ENCODE data around the gene ANXA6.

Gene ANXA6

GRCh38 chr5:151139646-151140045 is 17.9 kb downstream of the ANXA6 start:
- Histone ChIP-seq H3K27ac (no peak overlapping the region), H3K4me3 (no peak overlapping the region)
- TF ChIP-seq CTCF (IDR thresholded peaks at IDR 0.05), result no peak
- DNase-seq (ENCODE audit: low spot score), result no peak

DNA sequence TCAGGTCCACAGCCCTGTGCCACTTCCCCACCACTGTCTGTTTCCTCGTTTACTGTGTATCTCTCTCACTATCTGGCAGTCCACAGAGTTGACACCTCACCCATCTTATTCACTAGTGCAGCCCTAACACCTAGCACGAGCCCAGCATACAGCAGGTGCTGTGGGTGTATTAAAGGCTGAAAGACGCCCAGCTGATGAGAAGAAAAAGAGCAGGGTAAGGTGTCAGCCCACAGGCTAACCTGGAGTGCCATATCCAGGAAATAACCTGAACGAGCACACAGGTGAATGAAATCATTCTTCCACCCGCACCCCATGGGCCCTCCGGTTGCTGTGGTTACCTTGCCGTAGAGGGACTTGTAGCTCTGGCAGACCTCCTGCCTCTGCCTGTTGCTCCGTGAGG is 18.6 kb downstream of the ANXA6 start:
- Histone ChIP-seq H3K4me3 (no peak overlapping the region), H3K27ac (no peak overlapping the region)
- TF ChIP-seq CTCF (IDR thresholded peaks at IDR 0.05), result no peak
- DNase-seq (ENCODE audit: low spot score), result no peak

DNA sequence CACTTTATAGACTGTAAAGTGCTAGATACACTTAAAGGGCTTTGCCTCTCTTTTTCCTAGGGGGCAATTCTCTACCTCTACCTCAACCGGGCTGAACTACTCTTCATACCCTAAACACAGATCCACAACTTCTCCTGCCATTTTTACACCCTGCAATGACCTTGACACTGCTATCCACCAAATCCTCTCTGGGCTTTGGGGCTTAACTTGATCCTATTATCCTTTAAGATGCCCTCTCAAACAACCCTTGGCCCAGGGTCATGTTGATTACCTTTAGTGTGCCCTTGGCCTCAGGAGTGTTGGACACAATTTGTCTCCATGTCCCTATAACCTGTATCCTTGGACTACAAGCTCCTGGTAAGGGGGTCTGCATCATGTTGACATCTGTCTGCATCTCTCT is 19.5 kb downstream of the ANXA6 start:
- no peak overlapping the region for H3K4me3 ChIP-seq
- H3K27ac ChIP-seq, result no peak overlapping the region
- no peak for DNase-seq (ENCODE audit: low spot score)

DNA sequence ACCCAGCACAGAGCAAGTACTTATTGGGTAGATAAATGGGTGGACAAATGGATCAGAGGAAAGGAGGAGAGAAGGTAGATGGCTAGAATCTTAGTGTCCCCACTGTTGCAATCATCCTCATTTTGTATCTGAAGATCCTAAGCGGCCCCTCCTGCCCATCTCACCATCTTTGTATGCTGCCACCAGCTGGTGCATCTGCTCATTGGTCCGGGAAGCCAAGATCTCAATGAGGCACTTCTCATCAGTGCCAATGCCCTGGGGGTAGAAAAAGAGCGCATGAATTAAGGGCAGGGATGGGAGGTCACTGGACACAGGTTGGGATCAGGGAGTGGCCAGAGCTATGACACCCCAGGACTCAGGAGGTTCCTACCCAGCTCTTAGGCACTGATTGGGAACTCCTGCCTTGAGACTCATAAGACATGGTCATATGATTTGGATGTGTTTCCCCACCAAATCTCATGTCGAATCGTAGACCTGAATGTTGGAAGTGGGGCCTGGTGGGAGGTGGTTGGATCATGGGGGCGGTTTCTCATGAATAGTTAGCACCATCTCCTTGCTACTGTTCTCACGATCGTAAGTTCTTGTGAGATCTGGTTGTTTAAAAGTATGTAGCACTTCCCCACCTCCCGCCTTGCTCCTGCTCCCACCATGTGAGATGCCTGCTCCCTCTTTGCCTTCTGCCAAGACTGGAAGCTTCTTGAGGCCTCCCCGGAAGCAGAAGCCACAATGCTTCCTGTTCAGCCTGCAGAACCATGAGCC is 20.3 kb downstream of the ANXA6 start:
- no peak overlapping the region for H3K27ac ChIP-seq
- DNase-seq (ENCODE audit: low spot score), result no peak

More for the DNA sequence above, 19.5 kb downstream of the ANXA6 start:
- no peak for TF ChIP-seq CTCF (IDR thresholded peaks at IDR 0.05)

DNA sequence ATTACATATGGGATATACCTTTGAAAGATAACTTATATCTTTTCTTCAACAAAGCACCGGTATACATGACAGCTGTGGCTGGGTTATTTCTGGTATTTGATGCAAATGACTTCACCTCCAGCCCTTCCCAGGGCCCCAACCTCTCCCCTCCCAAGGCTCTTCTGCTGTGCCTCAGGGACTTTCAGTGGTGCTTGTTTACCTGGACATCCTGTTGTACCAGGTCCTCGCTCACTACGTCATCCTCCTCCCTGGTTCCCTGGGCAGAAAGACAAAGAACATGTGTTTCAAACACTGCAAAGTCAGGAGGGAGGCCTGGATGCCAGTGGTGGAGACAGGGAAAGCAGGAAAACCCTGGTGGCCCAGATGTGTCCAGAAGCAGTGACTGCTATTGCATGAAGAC is 23.4 kb downstream of the ANXA6 start:
- Histone ChIP-seq H3K4me3 (no peak overlapping the region), H3K27ac (no peak overlapping the region)
- TF ChIP-seq CTCF (IDR thresholded peaks at IDR 0.05), result no peak
- DNase-seq (ENCODE audit: low spot score), result no peak

More for the DNA sequence above, 20.3 kb downstream of the ANXA6 start:
- H3K4me3 ChIP-seq, result no peak overlapping the region
- TF ChIP-seq CTCF (IDR thresholded peaks at IDR 0.05), result no peak

DNA sequence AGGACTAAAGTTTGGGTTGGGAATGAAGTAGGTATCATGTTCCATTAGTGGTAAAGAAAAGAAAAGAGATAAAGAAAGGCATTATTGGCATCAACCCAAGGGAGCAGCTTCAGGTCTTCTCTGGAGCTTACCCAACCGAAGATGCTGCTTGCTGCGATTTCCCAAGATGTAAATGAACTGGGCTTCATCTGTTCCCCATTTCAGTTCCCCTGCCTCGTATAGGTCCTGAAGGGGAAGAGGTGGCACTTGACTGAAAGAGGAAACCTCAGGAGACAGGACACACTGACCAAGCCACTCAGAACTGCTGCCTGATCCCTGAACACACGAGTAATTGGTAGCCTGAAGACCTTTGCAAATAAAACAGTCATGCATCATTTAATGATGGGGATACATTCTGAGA is 24.6 kb downstream of the ANXA6 start:
- no peak for DNase-seq (ENCODE audit: low spot score)
- H3K27ac ChIP-seq, result no peak overlapping the region
- no peak for TF ChIP-seq CTCF (IDR thresholded peaks at IDR 0.05)

More for the DNA sequence above, 24.6 kb downstream of the ANXA6 start:
- H3K4me3 ChIP-seq, result no peak overlapping the region

Measured in coronary artery (tissue), 2 donors.